MCF 10A (cell line): Measurements from ENCODE around the gene DOCK11. TPM values are rescaled to one million over a fixed set of nuclear protein-coding genes. Genes with fewer than 3 reads are reported as not detected.
"Not testable (repeated sequence)": the region's sequence is repeated elsewhere in the genome, so short reads cannot be mapped to it uniquely, and the experiment has no call there.

Source experiments
- BruUV-seq: library from RNA; stranded (reverse); fragments of 400-500 nt; replicated peaks from 2 replicates; lab custom pipeline; 2021; lab: Mats Ljungman, UMichigan
- CTCF ChIA-PET: fragments of 300-600 bp; sonication (Branson Sonifier 250); formaldehyde crosslinking; extraction: SDS; loops from one replicate; lab custom pipeline; 2021; ENCODE audit warnings: antibody characterized with exemption, inconsistent platforms; lab: Yijun Ruan, JAX
- POLR2A ChIA-PET: fragments of 300-600, 350-650 bp; sonication (Branson Sonifier 250); formaldehyde crosslinking; extraction: SDS; loops from one replicate; lab custom pipeline; 2020; ENCODE audit warnings: antibody characterized with exemption, inconsistent platforms; lab: Yijun Ruan, JAX
- DNase-seq: peaks from one replicate; pipeline ENCODE4 v3.0.0-alpha.2; 2018; ENCODE audit not compliant: unreplicated experiment
- H3K27ac Mint-ChIP-seq: one replicate; pipeline ENCODE4 v1.8.0; 2022; ENCODE audit warnings: mild to moderate bottlenecking, low read depth, mixed read lengths; ENCODE audit not compliant: unreplicated experiment
- H3K27me3 Mint-ChIP-seq: one replicate; pipeline ENCODE4 v1.8.0; 2022; ENCODE audit warnings: mixed read lengths; ENCODE audit not compliant: insufficient read depth, unreplicated experiment
- H3K36me3 Mint-ChIP-seq: one replicate; pipeline ENCODE4 v1.8.0; 2022; ENCODE audit warnings: mild to moderate bottlenecking, moderate library complexity, mixed read lengths; ENCODE audit not compliant: insufficient read depth, unreplicated experiment
- H3K4me1 Mint-ChIP-seq: one replicate; pipeline ENCODE4 v1.8.0; 2022; ENCODE audit warnings: mixed read lengths; ENCODE audit not compliant: insufficient read depth, unreplicated experiment
- H3K4me3 Mint-ChIP-seq: one replicate; pipeline ENCODE4 v1.8.0; 2022; ENCODE audit warnings: mild to moderate bottlenecking, moderate library complexity, mixed read lengths; ENCODE audit not compliant: unreplicated experiment
- H3K9me3 Mint-ChIP-seq: one replicate; pipeline ENCODE4 v1.8.0; 2022; ENCODE audit warnings: mixed read lengths; ENCODE audit not compliant: unreplicated experiment
- intact Hi-C: fragments of 100-400 bp; cut with micrococcal nuclease; formaldehyde crosslinking; loops from 2 replicates; pipeline ENCODE4 v1.14.1; 2022
- total RNA-seq: library from RNA; stranded (reverse); gene quantifications from 2 replicates; pipeline ENCODE4 v1.2.3, GENCODE V29; 2022
- TF ChIP-seq, protein P1 (sequence below): fragments of 200-600 bp; IDR thresholded peaks from one replicate; pipeline ENCODE4 v1.8.0; 2022; ENCODE audit warnings: antibody characterized with exemption, mild to moderate bottlenecking; ENCODE audit not compliant: unreplicated experiment

DOCK11 gene
- total RNA-seq, 1 experiment from 2014 or later: 1.9 TPM

GRCh38 chrX:118474586-118474985 is 21.0 kb upstream of the DOCK11 start:
- intact Hi-C loops: no loop called here
- BruUV-seq: no TSS peak
- H3K36me3 Mint-ChIP-seq: no peaks in the 10 kb centered on the region
- H3K9me3 Mint-ChIP-seq: no peaks in the 10 kb centered on the region
- H3K4me3 Mint-ChIP-seq: no peak overlapping the region
- POLR2A ChIA-PET: no interaction called here
- no peak for DNase-seq
- CTCF ChIA-PET: interaction anchor here (1.0 to 2.0 kb wide), 3 partner anchors 15 to 128 kb away, joined by 3 to 10 read pairs (median 4); no protein-coding TSS in a partner anchor
- no peak overlapping the region for H3K27ac Mint-ChIP-seq
- TF ChIP-seq, protein P1, sequence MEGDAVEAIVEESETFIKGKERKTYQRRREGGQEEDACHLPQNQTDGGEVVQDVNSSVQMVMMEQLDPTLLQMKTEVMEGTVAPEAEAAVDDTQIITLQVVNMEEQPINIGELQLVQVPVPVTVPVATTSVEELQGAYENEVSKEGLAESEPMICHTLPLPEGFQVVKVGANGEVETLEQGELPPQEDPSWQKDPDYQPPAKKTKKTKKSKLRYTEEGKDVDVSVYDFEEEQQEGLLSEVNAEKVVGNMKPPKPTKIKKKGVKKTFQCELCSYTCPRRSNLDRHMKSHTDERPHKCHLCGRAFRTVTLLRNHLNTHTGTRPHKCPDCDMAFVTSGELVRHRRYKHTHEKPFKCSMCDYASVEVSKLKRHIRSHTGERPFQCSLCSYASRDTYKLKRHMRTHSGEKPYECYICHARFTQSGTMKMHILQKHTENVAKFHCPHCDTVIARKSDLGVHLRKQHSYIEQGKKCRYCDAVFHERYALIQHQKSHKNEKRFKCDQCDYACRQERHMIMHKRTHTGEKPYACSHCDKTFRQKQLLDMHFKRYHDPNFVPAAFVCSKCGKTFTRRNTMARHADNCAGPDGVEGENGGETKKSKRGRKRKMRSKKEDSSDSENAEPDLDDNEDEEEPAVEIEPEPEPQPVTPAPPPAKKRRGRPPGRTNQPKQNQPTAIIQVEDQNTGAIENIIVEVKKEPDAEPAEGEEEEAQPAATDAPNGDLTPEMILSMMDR: no peak
- H3K27me3 Mint-ChIP-seq: no peaks in the 10 kb centered on the region
- H3K4me1 Mint-ChIP-seq: no peaks in the 10 kb centered on the region

DNA sequence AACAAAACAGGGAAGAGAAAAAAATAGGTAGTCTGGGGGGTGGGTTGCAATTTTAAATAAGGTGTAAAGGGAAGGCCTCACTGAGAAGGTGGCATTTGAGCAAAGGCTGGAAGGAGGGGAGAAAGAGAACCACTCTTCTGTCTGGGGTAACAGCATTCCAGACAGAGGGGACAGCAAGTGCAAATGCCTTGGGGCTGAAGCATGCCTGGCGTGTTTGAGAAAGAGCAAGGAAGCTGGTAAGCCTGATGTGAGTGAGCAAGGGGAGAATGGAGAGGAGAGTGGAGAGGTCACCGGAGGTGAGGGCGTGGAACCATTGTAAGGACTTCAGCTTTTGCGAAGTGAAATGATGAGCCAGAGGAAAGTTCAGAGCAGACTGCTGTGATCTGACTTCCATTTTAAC is 19.7 kb upstream of the DOCK11 start:
- ChIA-PET POLR2A (no interaction called here), CTCF (interaction anchor here (1.0 to 1.3 kb wide), 2 partner anchors 17 to 126 kb away, joined by 3 to 4 read pairs; no protein-coding TSS in a partner anchor)
- H3K27me3 Mint-ChIP-seq: no peaks in the 10 kb centered on the region
- H3K36me3 Mint-ChIP-seq: no peaks in the 10 kb centered on the region
- no peaks in the 10 kb centered on the region for H3K9me3 Mint-ChIP-seq
- no TSS peak for BruUV-seq
- DNase-seq: no peak
- H3K27ac Mint-ChIP-seq: no peak overlapping the region
- intact Hi-C loops: no loop called here
- H3K4me1 Mint-ChIP-seq: no peaks in the 10 kb centered on the region
- TF ChIP-seq, protein P1: no peak
- no peak overlapping the region for H3K4me3 Mint-ChIP-seq

GRCh38 chrX:118480172-118480571 is 15.4 kb upstream of the DOCK11 start:
- no peak overlapping the region for H3K4me3 Mint-ChIP-seq
- TF ChIP-seq, protein P1: no peak
- intact Hi-C loops: no loop called here
- POLR2A ChIA-PET: no interaction called here
- no peaks in the 10 kb centered on the region for H3K36me3 Mint-ChIP-seq
- DNase-seq: no peak
- H3K27ac Mint-ChIP-seq: no peak overlapping the region
- H3K4me1 Mint-ChIP-seq: no peaks in the 10 kb centered on the region
- BruUV-seq: no TSS peak
- CTCF ChIA-PET: no interaction called here
- peaks cover 11% of the 10 kb centered on the region for H3K27me3 Mint-ChIP-seq
- H3K9me3 Mint-ChIP-seq: no peaks in the 10 kb centered on the region

GRCh38 chrX:118482384-118482783 is 13.2 kb upstream of the DOCK11 start:
- CTCF ChIA-PET: interaction anchor here (0.7 kb wide), 2 partner anchors 10 to 91 kb away, joined by 3 to 4 read pairs; no protein-coding TSS in a partner anchor
- H3K27ac Mint-ChIP-seq, H3K4me3 Mint-ChIP-seq, H3K9me3 Mint-ChIP-seq, POLR2A ChIA-PET, H3K4me1 Mint-ChIP-seq, H3K36me3 Mint-ChIP-seq, BruUV-seq, intact Hi-C loops, DNase-seq: not testable (repeated sequence)
- peaks cover 11% of the 10 kb centered on the region for H3K27me3 Mint-ChIP-seq
